Osteoblast (primary cell): Measurements from ENCODE around the gene ELOVL3. TPM values are rescaled to one million over a fixed set of nuclear protein-coding genes. Genes with fewer than 3 reads are reported as not detected.
"Not testable (repeated sequence)": the region's sequence is repeated elsewhere in the genome, so short reads cannot be mapped to it uniquely, and the experiment has no call there.

Experiments used
- DNase-seq: peaks from one replicate; pipeline ENCODE4 v3.0.0; 2011; ENCODE audit warnings: low spot score, mixed read lengths; ENCODE audit not compliant: insufficient read length; ENCODE audit errors: missing footprints
- H2AFZ ChIP-seq: 2 replicates; pipeline ENCODE4 v1.6.0; 2011; ENCODE audit warnings: mild to moderate bottlenecking, low read length
- H3K27ac ChIP-seq: 2 replicates; pipeline ENCODE4 v1.5.1; 2011; ENCODE audit warnings: mild to moderate bottlenecking, low read depth, low read length, moderate library complexity
- H3K27me3 ChIP-seq: 2 replicates; pipeline ENCODE4 v1.6.0; 2012; ENCODE audit warnings: mild to moderate bottlenecking, control low read depth, inconsistent platforms, low read length, moderate library complexity; ENCODE audit not compliant: insufficient read depth
- H3K36me3 ChIP-seq: 2 replicates; pipeline ENCODE4 v1.5.1; 2011; ENCODE audit warnings: mild to moderate bottlenecking, low read length, control low read depth, moderate library complexity; ENCODE audit not compliant: insufficient read depth
- H3K4me1 ChIP-seq: 2 replicates; pipeline ENCODE4 v1.5.1; 2011; ENCODE audit warnings: mild to moderate bottlenecking, low read length, control low read depth, moderate library complexity; ENCODE audit not compliant: insufficient read depth
- H3K4me2 ChIP-seq: 2 replicates; pipeline ENCODE4 v1.6.0; 2011; ENCODE audit warnings: mild to moderate bottlenecking, low read length; ENCODE audit not compliant: insufficient read depth
- H3K4me3 ChIP-seq: fragments of 200-600 bp; sonication (generic); 3 replicates; pipeline ENCODE4 v1.5.1; 2012; ENCODE audit warnings: mild to moderate bottlenecking, low read length, inconsistent platforms; ENCODE audit not compliant: insufficient read depth
- H3K79me2 ChIP-seq: 2 replicates; pipeline ENCODE4 v1.6.0; 2012; ENCODE audit warnings: mild to moderate bottlenecking, low read length, control low read depth, inconsistent platforms; ENCODE audit not compliant: insufficient read depth
- H3K9me3 ChIP-seq: 2 replicates; pipeline ENCODE4 v1.5.1; 2011; ENCODE audit warnings: low read depth, low read length, control low read depth
- H4K20me1 ChIP-seq: 2 replicates; pipeline ENCODE4 v1.6.0; 2012; ENCODE audit warnings: mild to moderate bottlenecking, low read length, control low read depth; ENCODE audit not compliant: insufficient read depth
- CTCF ChIP-seq: IDR thresholded peaks from 2 replicates; pipeline ENCODE4 v1.5.1; 2011; ENCODE audit warnings: mild to moderate bottlenecking, low read depth, low read length, moderate library complexity; ENCODE audit errors: extremely low read depth
- total RNA-seq: library from RNA; depleted of rRNA; stranded (reverse); fragments of >200 nt; gene quantifications from 2 replicates; pipeline ENCODE4 v1.2.3, GENCODE V29; 2012

The ELOVL3 gene
- total RNA-seq, 1 donor: 2.2 TPM

DNA sequence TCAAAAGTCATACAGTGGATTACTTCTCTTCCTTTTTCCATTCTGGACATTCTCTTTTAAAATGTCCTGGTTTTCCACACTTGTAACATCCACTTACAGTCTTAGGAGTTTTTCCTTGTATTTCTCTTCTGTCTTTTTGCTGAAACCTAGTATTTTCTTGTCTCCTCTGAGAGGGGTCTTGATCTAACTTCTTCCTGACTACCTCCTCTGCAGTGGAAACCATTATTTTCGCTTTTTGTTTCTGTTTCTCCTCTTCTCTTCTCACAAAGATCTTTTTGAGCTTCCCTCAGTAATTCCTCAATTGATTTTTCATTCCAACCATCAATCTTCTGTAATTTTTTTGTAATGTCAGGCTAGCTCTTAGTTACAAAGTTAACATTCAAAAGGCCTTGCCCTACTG, 23.7 kb upstream of the ELOVL3 start:
- no peak overlapping the region for H2AFZ ChIP-seq
- no peak overlapping the region for H3K4me2 ChIP-seq
- no peak overlapping the region for H3K27ac ChIP-seq
- no peaks in the 10 kb centered on the region for H4K20me1 ChIP-seq
- H3K79me2 ChIP-seq: no peaks in the 10 kb centered on the region
- peaks cover 9% of the 10 kb centered on the region for H3K27me3 ChIP-seq
- no peak overlapping the region for H3K4me3 ChIP-seq
- H3K4me1 ChIP-seq: no peaks in the 10 kb centered on the region
- peaks cover 9% of the 10 kb centered on the region for H3K9me3 ChIP-seq
- DNase-seq: no peak
- no peak for TF ChIP-seq CTCF
- H3K36me3 ChIP-seq: no peaks in the 10 kb centered on the region

DNA sequence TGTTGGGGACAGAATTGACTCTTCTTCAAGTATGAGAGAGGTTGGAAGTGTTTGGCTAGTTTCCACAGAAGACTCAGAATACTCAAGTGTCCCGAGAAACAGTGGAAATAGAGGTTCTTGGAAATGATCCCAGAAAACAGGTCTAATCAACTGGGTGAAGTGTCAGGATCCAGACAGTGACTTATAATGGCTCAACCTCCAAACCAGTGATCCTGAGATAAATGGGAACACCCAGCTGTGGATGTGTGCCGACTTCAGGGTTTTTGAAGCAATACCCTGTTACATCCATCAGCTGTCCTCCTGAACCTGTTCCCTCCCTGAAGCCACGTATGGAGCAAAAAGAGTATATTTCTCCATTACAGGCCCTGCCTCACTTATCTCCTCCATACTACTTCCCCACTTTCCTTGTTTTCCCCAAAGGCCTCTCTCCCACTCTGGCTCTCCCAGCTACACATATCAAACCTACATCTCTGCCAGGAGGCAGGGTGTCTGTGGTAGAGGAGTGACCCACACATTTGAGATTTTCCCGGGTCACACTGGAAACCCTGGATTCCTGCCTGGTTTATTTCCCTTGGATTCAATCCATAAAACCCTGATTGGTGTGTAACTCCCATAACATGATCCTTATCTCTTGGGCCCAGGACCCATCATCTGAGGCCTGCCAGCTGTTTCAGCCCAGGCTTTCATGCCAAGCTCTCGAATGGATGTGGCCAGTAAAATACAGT, 17.6 kb upstream of the ELOVL3 start:
- Histone ChIP-seq H3K4me1 (peaks cover 10% of the 10 kb centered on the region), H3K4me3 (no peak overlapping the region), H3K9me3 (peaks cover 9% of the 10 kb centered on the region), H3K27ac (no peak overlapping the region), H3K36me3 (no peaks in the 10 kb centered on the region), H4K20me1 (no peaks in the 10 kb centered on the region), H2AFZ (no peak overlapping the region), H3K27me3 (peaks cover 2% of the 10 kb centered on the region), H3K79me2 (no peaks in the 10 kb centered on the region), H3K4me2 (no peak overlapping the region)
- no peak for DNase-seq
- no peak for TF ChIP-seq CTCF

DNA sequence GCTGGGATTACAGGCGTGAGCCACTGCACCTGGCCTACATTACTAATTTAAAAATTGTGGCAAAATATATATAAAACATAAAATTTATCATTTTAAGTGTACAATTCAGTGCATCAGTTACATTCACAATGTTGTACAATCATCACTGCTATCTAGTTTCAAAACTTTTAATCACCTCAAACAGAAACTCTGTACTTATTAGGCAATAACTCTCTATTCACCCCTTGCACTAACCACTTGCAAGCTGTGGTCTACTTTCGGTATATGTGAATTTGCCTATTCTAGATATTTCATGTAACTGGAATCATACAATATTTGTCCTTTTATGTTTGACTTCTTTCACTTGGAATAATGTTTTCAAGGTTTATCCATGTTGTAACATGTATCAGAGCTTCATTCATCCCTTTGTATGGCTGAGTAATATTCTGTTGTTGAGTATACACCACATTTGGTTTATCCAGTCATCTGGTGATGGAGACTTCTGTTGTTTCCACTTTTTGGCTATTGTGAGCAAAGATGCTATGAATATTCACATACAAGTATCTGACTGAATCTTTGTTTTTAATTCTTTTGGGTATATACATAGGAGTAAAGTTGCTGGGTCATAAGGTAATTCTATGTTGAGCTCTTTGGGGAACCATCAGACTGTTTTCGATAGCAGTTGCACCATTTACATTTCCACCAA, 14.3 kb upstream of the ELOVL3 start:
- TF ChIP-seq CTCF: no peak
- Histone ChIP-seq H4K20me1 (no peaks in the 10 kb centered on the region), H3K79me2 (no peaks in the 10 kb centered on the region), H3K4me1 (peaks cover 10% of the 10 kb centered on the region), H3K27ac (no peak overlapping the region), H3K36me3 (no peaks in the 10 kb centered on the region), H3K9me3 (no peaks in the 10 kb centered on the region), H3K27me3 (no peaks in the 10 kb centered on the region), H3K4me3 (no peak overlapping the region), H3K4me2 (no peak overlapping the region), H2AFZ (no peak overlapping the region)
- DNase-seq: no peak

DNA sequence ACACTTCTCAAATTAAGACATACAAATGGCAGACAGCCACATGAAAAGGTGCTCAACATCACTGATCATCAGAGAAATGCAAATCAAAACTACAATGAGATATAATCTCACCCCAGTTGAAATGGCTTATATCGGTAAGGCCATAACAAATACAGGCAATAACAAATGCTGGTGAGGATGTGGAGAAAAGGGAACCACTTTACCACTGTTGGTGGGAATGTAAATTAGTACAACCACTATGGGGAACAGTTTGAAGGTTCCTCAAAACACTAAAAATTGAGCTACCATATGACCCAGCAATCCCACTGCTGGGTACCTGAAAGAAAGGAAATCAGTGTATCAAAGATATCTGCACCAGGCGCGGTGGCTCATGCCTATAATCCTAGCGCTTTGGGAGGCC, 12.5 kb upstream of the ELOVL3 start:
- H3K36me3 ChIP-seq, H3K4me3 ChIP-seq, H3K27ac ChIP-seq, H3K27me3 ChIP-seq, H3K9me3 ChIP-seq, H4K20me1 ChIP-seq, H2AFZ ChIP-seq, H3K4me2 ChIP-seq, H3K79me2 ChIP-seq, H3K4me1 ChIP-seq, DNase-seq: not testable (repeated sequence)
